Gastroesophageal sphincter (tissue), 4 donors: ENCODE data around the gene PLEKHG5. TPM values are rescaled to one million over a fixed set of nuclear protein-coding genes. Genes with fewer than 3 reads are reported as not detected.
"Not testable (repeated sequence)": the region's sequence is repeated elsewhere in the genome, so short reads cannot be mapped to it uniquely, and the experiment has no call there.

Experiments used
- ATAC-seq: fragments of 150-250 bp; one replicate; pipeline ENCODE4 v1.9.1; 2016; ENCODE audit warnings: mild to moderate bottlenecking, moderate library complexity
- H3K27ac ChIP-seq, 4 donors: fragments of 200-600 bp; sonication (generic) in 3 of 4; 1 replicate in 3 of 4; 2 replicates in 1 of 4; pipeline ENCODE4 v1.5.1; 2016 to 2019
- H3K27me3 ChIP-seq: fragments of 200-600 bp; sonication (generic); one replicate; pipeline ENCODE4 v1.5.1; 2019
- H3K36me3 ChIP-seq, 2 donors: fragments of 200-600 bp; sonication (generic); one replicate each; pipeline ENCODE4 v1.5.1; 2019; ENCODE audit warnings: control low read depth in 1 of 2
- H3K4me1 ChIP-seq, 3 donors: fragments of 200-600 bp; sonication (generic); 1 replicate in 2 of 3; 2 replicates in 1 of 3; pipeline ENCODE4 v1.5.1; 2016 to 2019; ENCODE audit warnings: control low read depth in 2 of 3
- H3K4me3 ChIP-seq, 2 donors: fragments of 200-600 bp; sonication (generic); one replicate each; pipeline ENCODE4 v1.5.1; 2019; ENCODE audit warnings: mild to moderate bottlenecking in 1 of 2, moderate library complexity in 1 of 2
- H3K9me3 ChIP-seq, 3 donors: fragments of 200-600 bp; sonication (generic); one replicate each; pipeline ENCODE4 v1.5.1; 2017 to 2019; ENCODE audit warnings: control low read depth in 2 of 3
- EP300 ChIP-seq: sonication (generic); formaldehyde crosslinking; IDR thresholded peaks from one replicate; pipeline ENCODE4 v1.6.1; 2017; ENCODE audit warnings: antibody characterized with exemption, mild to moderate bottlenecking
- POLR2A ChIP-seq, 2 donors: fragments of 450-650 bp; IDR thresholded peaks; one replicate each; pipeline ENCODE4 v1.6.1; 2017; ENCODE audit warnings: antibody characterized with exemption in 2 of 2, mild to moderate bottlenecking in 2 of 2, moderate library complexity in 1 of 2
- POLR2AphosphoS5 ChIP-seq: sonication (generic); formaldehyde crosslinking; IDR thresholded peaks from one replicate; pipeline ENCODE4 v1.6.1; 2017; ENCODE audit warnings: antibody characterized with exemption
- WGBS, 2 donors: methylation state at CpG; one replicate each; pipeline ENCODE4 v1.1.5; 2018; ENCODE audit warnings: low coverage in 1 of 2; 5-methylcytosine and 5-hydroxymethylcytosine counted together
- total RNA-seq, 4 donors: library from RNA; depleted of rRNA; stranded (reverse); fragments of >200 nt; gene quantifications; one replicate each; pipeline ENCODE4 v1.1.0, GENCODE V29; 2016
- TF ChIP-seq, protein P1 (sequence below), 4 experiments: fragments of 200-600 bp in 2 of 4; fragments of 450-650 bp in 2 of 4; sonication (generic) in 1 of 4; IDR thresholded peaks; one replicate each; pipeline ENCODE4 v1.5.1; 2017 to 2019; ENCODE audit warnings: antibody characterized with exemption in 4 of 4, mild to moderate bottlenecking in 2 of 4, moderate library complexity in 2 of 4

Gene PLEKHG5
- total RNA-seq, 4 donors from 2014 or later: 8.6 to 14.0 (median 11.4) TPM

DNA sequence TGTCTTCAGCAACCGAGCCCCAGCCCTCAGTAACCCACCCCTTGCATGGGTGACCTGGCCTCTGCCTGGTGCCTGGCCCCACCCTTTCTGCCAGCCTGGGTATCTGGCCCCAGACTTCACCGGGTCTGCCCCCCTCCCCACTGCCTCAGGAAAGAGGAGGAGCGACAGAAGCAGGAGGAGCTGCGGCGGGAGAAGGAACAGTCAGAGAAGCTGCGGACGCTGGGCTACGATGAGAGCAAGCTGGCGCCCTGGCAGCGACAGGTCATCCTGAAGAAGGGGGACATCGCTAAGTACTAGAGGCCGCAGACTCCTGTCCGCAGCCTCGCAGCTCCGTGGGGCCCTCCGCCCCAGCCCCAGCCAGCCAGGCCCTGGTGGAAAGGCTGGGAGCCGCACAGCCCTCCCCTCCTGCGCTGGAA, 31.6 kb downstream of the PLEKHG5 start:
- Histone ChIP-seq H3K27me3 (peaks cover 92% of the 10 kb centered on the region), H3K9me3 (no peaks in the 10 kb centered on the region), H3K4me1 (peaks cover 0 to 20% (median 0%) of the 10 kb centered on the region in 3 donors), H3K4me3 (peak overlapping the region in 1 of 2 donors; percentile 38), H3K36me3 (peaks cover 0 to 21% of the 10 kb centered on the region in 2 donors), H3K27ac (no peak overlapping the region)
- TF ChIP-seq POLR2AphosphoS5: no peak
- TF ChIP-seq, protein P1, sequence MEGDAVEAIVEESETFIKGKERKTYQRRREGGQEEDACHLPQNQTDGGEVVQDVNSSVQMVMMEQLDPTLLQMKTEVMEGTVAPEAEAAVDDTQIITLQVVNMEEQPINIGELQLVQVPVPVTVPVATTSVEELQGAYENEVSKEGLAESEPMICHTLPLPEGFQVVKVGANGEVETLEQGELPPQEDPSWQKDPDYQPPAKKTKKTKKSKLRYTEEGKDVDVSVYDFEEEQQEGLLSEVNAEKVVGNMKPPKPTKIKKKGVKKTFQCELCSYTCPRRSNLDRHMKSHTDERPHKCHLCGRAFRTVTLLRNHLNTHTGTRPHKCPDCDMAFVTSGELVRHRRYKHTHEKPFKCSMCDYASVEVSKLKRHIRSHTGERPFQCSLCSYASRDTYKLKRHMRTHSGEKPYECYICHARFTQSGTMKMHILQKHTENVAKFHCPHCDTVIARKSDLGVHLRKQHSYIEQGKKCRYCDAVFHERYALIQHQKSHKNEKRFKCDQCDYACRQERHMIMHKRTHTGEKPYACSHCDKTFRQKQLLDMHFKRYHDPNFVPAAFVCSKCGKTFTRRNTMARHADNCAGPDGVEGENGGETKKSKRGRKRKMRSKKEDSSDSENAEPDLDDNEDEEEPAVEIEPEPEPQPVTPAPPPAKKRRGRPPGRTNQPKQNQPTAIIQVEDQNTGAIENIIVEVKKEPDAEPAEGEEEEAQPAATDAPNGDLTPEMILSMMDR (IDR thresholded peaks at IDR 0.05): no peak
- TF ChIP-seq EP300: no peak
- no peak for TF ChIP-seq POLR2A (IDR thresholded peaks at IDR 0.05)
- WGBS, 2 donors: 18% methylated on average over 4 of the region's 18 CpGs; no CpG with 5 or more reads in 1 of the 2 donors
- ATAC-seq: no peak

DNA sequence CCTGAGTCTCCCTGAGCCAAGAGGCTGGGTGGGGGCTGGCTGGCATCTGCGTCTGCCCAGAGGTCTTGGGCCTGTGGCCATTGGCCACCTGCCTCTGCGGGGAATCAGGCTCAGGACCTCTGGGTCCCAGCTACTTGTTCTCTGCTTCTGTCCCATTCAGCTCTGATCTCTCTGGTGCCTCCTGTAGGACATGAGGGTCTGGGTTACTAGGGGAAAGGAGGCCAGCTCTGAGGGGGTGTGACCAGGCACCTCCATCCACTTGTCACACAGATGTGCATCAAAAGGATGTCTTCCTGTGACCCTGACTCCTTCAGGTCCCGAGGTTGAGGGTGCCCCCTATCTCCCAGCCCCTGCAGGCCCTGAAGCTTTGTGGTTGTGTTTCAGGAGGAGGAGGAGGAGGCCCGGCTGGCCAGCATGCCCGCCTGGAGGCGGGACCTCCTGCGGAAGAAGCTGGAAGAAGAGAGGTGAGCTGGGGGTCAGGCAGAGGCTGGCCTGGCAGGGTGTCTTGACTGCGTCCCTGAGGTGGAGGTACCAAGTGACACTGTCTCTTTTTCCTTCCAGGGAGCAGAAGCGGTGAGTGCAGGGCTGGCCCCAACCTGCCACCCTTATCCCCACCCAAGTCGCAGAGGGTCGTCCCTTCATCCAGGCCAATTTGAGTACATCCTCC, 34.5 kb downstream of the PLEKHG5 start:
- 63 to 82% methylated on average over 2 of the region's 11 CpGs for WGBS, 2 donors
- ATAC-seq: no peak
- H3K9me3 ChIP-seq: no peaks in the 10 kb centered on the region
- H3K36me3 ChIP-seq: peaks cover 0 to 10% of the 10 kb centered on the region in 2 donors
- peaks cover 98% of the 10 kb centered on the region for H3K27me3 ChIP-seq
- no peak overlapping the region for H3K4me3 ChIP-seq
- H3K4me1 ChIP-seq: peaks cover 0 to 31% (median 0%) of the 10 kb centered on the region in 3 donors
- H3K27ac ChIP-seq: no peak overlapping the region
- TF ChIP-seq EP300 (no peak), POLR2A (IDR thresholded peaks at IDR 0.05) (no peak), POLR2AphosphoS5 (no peak)
- TF ChIP-seq, protein P1 (IDR thresholded peaks at IDR 0.05): no peak

DNA sequence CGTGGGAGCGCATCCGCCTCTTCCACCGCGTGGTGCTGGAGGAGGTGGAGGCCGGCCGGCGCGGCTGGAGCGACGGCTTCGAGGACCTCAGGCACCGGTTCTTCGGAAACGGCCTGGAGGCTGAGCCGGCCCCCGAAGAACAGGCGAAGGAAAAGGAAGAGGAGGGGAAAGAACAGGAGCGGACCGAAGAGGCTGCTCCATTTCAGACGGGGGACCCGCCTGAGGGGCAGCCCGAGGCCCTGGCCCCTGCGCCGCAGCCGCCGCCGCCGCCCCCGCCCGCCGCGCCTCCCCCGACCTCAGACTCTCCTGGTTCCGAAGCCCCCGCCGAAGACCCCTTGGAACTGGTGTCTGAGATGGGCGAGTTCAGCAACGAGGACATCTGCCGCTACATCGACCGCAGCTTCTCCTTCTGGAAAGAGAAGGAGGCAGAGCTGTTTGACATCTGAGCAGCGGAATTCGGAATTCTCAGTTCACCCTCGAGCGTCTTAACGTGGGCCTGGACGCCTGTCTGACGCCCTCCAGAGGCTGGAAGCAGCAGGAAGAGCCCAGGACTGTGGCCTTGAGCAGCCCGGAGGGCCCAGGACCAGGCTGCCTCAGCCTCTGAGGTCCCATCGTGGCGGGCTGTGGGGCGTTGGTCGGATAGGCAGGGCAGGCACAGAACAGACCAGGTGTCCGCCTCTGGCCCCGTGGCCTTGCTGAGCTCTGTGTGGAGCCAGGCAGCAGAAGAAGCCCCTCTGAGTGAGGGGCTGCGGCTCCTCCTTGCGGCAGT, 35.5 kb downstream of the PLEKHG5 start:
- H3K4me3 ChIP-seq, H3K27ac ChIP-seq, ATAC-seq, H3K9me3 ChIP-seq, H3K36me3 ChIP-seq: not testable (repeated sequence)
- Histone ChIP-seq H3K27me3 (peaks cover 98% of the 10 kb centered on the region), H3K4me1 (peaks cover 0 to 31% (median 0%) of the 10 kb centered on the region in 3 donors)
- no CpG with 5 or more reads among the region's 58 CpGs for WGBS, 2 donors

DNA sequence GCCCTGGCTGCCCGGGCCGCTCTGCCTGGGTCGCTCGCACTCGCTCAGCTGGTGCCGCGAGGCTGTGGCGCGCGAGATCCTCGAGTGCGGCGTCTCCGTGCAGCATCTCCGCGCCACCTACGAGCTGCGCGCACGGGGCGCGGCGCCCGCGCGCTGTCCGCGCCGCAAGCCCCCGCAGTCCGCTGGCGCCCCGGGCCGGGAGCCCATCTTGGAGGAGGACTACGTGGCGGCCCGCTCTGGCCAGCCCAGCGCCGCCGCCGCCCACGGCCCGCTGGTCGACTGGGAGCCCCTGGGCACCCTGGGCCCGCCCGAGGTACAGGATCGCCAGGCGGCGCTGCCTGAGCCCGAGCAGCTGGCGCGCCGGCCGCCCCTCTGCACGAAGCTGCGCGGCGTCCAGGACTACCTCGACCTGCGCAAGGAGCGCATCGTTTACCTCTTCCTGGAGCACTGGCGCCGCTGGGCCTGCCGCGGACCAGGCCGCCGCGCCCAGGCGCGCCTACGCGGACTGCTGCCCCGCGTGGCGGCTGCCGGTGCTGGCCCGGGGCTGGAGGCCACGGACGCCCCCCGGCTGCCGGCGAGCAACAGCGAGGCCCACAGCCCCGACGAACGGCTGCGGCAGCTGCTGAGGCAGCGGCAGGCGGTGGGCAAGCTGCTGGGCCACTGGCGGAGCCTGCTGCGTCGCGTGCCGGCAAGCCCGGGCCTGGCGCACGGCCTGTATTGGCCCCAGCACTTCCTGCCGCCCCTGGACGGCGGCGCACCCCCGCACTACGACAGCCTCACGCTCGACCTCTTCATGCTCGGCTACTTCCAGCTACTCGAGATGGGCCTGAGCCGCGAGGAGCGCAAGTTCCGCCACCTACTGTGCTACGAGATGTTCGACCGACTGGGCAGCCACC, 36.4 kb downstream of the PLEKHG5 start:
- WGBS, 2 donors: no CpG with 5 or more reads among the region's 115 CpGs
- no peak for ATAC-seq
- Histone ChIP-seq H3K27me3 (peaks cover 98% of the 10 kb centered on the region), H3K9me3 (no peaks in the 10 kb centered on the region), H3K4me1 (peaks cover 0 to 26% (median 0%) of the 10 kb centered on the region in 3 donors), H3K4me3 (no peak overlapping the region), H3K27ac (no peak overlapping the region), H3K36me3 (no peaks in the 10 kb centered on the region)
- TF ChIP-seq, protein P1 (IDR thresholded peaks at IDR 0.05): peak in 1 of 4 experiments; percentile 12
- TF ChIP-seq POLR2A (IDR thresholded peaks at IDR 0.05): no peak

DNA sequence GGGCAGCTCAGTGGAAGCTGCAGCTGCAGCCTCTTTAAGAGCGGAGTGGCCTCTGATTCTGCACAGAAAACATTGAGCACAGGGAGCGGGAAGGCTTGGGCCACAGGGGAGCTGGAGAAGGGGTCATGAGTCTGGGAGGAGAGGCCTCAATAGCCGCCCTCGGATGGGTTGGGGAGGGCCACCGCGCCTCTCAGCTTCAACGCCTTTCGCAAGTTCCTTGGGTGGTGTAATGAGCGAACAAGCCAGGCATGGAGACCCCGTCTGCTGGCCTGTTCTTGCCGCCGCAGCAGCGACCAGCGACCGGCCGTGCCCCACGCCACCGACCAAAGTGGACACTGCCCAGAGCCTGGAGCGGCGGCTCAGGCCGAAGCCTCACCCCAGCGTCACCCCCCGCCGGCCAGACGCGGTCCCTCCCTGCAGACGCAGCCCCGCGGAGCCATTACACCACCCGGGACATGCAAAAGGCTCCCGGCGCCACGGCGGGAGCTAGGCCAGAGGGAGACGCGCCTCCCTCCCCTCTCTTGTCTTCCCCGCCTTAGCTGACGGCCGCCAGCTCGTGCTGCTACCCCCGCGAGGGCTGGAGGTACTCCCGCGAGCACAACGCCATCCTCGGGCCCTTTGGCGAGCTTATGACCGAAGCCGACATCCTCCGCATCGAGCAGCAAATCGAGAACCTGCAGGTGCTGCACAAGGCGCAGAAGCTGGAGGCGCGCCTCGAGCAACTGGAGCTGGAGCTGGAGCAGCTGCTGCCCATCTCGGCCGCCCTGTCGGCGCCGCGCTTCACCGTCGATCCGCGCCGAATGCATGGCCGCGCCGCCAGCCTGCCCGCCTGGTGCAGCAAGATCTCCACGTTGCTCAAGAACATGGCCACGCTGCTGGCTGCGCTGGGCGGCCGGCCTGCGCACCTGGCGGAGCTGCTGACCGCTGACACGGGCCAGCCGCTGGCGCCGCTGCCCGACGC, 37.3 kb downstream of the PLEKHG5 start:
- H3K4me3 ChIP-seq, H3K27ac ChIP-seq, H3K9me3 ChIP-seq, H3K36me3 ChIP-seq, ATAC-seq: not testable (repeated sequence)
- Histone ChIP-seq H3K27me3 (peaks cover 98% of the 10 kb centered on the region), H3K4me1 (peaks cover 0 to 23% (median 0%) of the 10 kb centered on the region in 3 donors)
- WGBS, 2 donors: 22 to 42% methylated on average over 2 to 7 of the region's 85 CpGs
